Measurements from ENCODE around the gene TOLLIP.

Gene TOLLIP

GRCh38 chr11:1225386-1226225, 83.8 kb downstream of the TOLLIP start:
- H3K4me3 ChIP-seq (ENCODE audit: low read depth, low read length) = no peak overlapping the region
- no peak for TF ChIP-seq ZNF558 (tag by site-specific recombination; IDR thresholded peaks at IDR 0.05)
- no peak for TF ChIP-seq MEIS1 (CRISPR knock-in tag; IDR thresholded peaks at IDR 0.05; ENCODE audit: borderline replicate concordance)
- TF ChIP-seq ZBTB8A (tag by site-specific recombination; IDR thresholded peaks at IDR 0.05) = no peak
- no peak for TF ChIP-seq ZNF169 (tag by site-specific recombination; IDR thresholded peaks at IDR 0.05)
- ChIA-PET CTCF (no interaction called here), POLR2A (no interaction called here)
- H3K9me3 ChIP-seq (ENCODE audit: control insufficient read depth, insufficient read depth, low read depth, low read length) = no peaks in the 10 kb centered on the region
- no peaks in the 10 kb centered on the region for H3K36me3 ChIP-seq (ENCODE audit: control insufficient read depth in 2 of 2, insufficient read depth in 1 of 2, low read length in 2 of 2)
- H3K27ac ChIP-seq (ENCODE audit: extremely low read depth, low read depth, low read length) = no peak overlapping the region
- H3K4me1 ChIP-seq (ENCODE audit: control insufficient read depth, insufficient read depth, low read length) = no peaks in the 10 kb centered on the region

- Histone ChIP-seq H3K27ac (ENCODE audit: extremely low read depth, low read depth, low read length) (no peak overlapping the region), H3K9me3 (ENCODE audit: control insufficient read depth, insufficient read depth, low read depth, low read length) (no peaks in the 10 kb centered on the region), H3K36me3 (ENCODE audit: control insufficient read depth in 2 of 2, insufficient read depth in 1 of 2, low read length in 2 of 2) (no peaks in the 10 kb centered on the region), H3K4me3 (ENCODE audit: low read depth, low read length) (no peak overlapping the region), H3K4me1 (ENCODE audit: control insufficient read depth, insufficient read depth, low read length) (no peaks in the 10 kb centered on the region)
- POLR2A ChIA-PET = no interaction called here
- TF ChIP-seq ZNF394 (tag by site-specific recombination; IDR thresholded peaks at IDR 0.05; ENCODE audit: borderline replicate concordance) (no peak), HOXA7 (CRISPR knock-in tag; IDR thresholded peaks at IDR 0.05; ENCODE audit: borderline replicate concordance) (no peak), ZFP41 (tag by site-specific recombination; IDR thresholded peaks at IDR 0.05; ENCODE audit: borderline replicate concordance) (no peak)
- CTCF ChIA-PET = no interaction called here
Observed at GRCh38 chr11:1224491-1225385, 84.7 kb downstream of the TOLLIP start.

Measured in HEK293 (cell line).